Spleen (tissue), 11 donors: ENCODE data around the gene CCDC6. TPM values are rescaled to one million over a fixed set of nuclear protein-coding genes. Genes with fewer than 3 reads are reported as not detected.
A peak's percentile ranks its signal among the peaks of the same experiment; 100 is the strongest.

Experiments
- DNase-seq: peaks from one replicate; pipeline ENCODE4 v3.0.0-alpha.2; 2020
- H3K27ac ChIP-seq, 8 donors: fragments of 200-600 bp; sonication (generic) in 7 of 8; 1 replicate in 4 of 8; 2 replicates in 4 of 8; pipeline versions ENCODE4 v1.5.0 to v1.8.0; 2016 to 2021; ENCODE audit warnings: inconsistent platforms in 4 of 8, mild to moderate bottlenecking in 4 of 8, moderate library complexity in 1 of 8
- H3K27me3 ChIP-seq, 7 donors: fragments of 200-600 bp; sonication (generic) in 6 of 7; replicated peaks in 1 of 7; 1 replicate in 4 of 7; 2 replicates in 3 of 7; pipeline versions ENCODE4 v1.5.0 to v1.8.0; 2016 to 2021; ENCODE audit warnings: inconsistent platforms in 3 of 7, mild to moderate bottlenecking in 1 of 7
- H3K36me3 ChIP-seq, 6 donors: fragments of 200-600 bp; sonication (generic) in 5 of 6; 1 replicate in 4 of 6; 2 replicates in 2 of 6; pipeline versions ENCODE4 v1.5.0 to v1.8.0; 2016 to 2021; ENCODE audit warnings: inconsistent platforms in 2 of 6
- H3K4me1 ChIP-seq, 6 donors: fragments of 200-600 bp; sonication (generic) in 5 of 6; 1 replicate in 3 of 6; 2 replicates in 3 of 6; pipeline versions ENCODE4 v1.5.0 to v1.8.0; 2016 to 2021; ENCODE audit warnings: inconsistent platforms in 3 of 6
- H3K4me3 ChIP-seq, 8 donors: fragments of 200-600 bp; sonication (generic) in 7 of 8; 1 replicate in 4 of 8; 2 replicates in 4 of 8; pipeline versions ENCODE4 v1.5.0 to v1.8.0; 2016 to 2021; ENCODE audit warnings: inconsistent platforms in 4 of 8, mild to moderate bottlenecking in 4 of 8, moderate library complexity in 2 of 8
- H3K9me3 ChIP-seq, 8 donors: fragments of 200-600 bp; sonication (generic) in 7 of 8; 1 replicate in 4 of 8; 2 replicates in 4 of 8; pipeline versions ENCODE4 v1.5.0 to v1.8.0; 2016 to 2021; ENCODE audit warnings: inconsistent platforms in 4 of 8
- CTCF ChIP-seq, 11 experiments: fragments of 200-600 bp in 7 of 11; fragments of 450-650 bp in 4 of 11; sonication (generic) in 4 of 11; IDR thresholded peaks in 8 of 11; conservative IDR thresholded peaks in 3 of 11; 1 replicate in 7 of 11; 2 replicates in 4 of 11; pipeline versions ENCODE4 v1.4.0 to v1.8.0; 2016 to 2021; ENCODE audit warnings: antibody characterized with exemption in 11 of 11, inconsistent platforms in 4 of 11, mild to moderate bottlenecking in 1 of 11
- POLR2A ChIP-seq, 3 donors: fragments of 450-650 bp; IDR thresholded peaks; one replicate each; pipeline ENCODE4 v1.5.1; 2017; ENCODE audit warnings: antibody characterized with exemption in 3 of 3, mild to moderate bottlenecking in 1 of 3
- POLR2AphosphoS5 ChIP-seq, 3 donors: sonication (generic); formaldehyde crosslinking; IDR thresholded peaks; one replicate each; pipeline ENCODE4 v1.5.1; 2017; ENCODE audit warnings: antibody characterized with exemption in 3 of 3
- WGBS, 5 donors: extraction: QIAGEN DNeasy Blood & Tissue Kit in 3 of 5; methylation state at CpG; one replicate each; pipeline versions ENCODE4 v1.1.5 to v1.1.7; 2013 to 2018; 5-methylcytosine and 5-hydroxymethylcytosine counted together
- intact Hi-C: fragments of 100-400 bp; cut with DNase I; formaldehyde crosslinking; loops from one replicate; pipeline ENCODE4 v1.15.0; 2023; ENCODE audit warnings: low total_unique reads
- polyA plus RNA-seq, 3 donors: library from polyadenylated mRNA; stranded (reverse); fragments of 200-250 nt; gene quantifications; one replicate each; pipeline ENCODE4 v1.2.1, GENCODE V29; 2013
- total RNA-seq, 7 donors: library from RNA; depleted of rRNA in 3 of 7; stranded (reverse); fragments of >200 nt in 3 of 7; fragmentation: NEBNext Ultra II Directional in 4 of 7; extraction: Animal tissue kit (Norgen Biotek cat#: 25700) in 4 of 7; gene quantifications; one replicate each; pipeline versions ENCODE4 v1.1.0 to v1.2.1, GENCODE V29; 2016 to 2021
- donor health status: healthy with polysubstance abuse.
- donor health status: DM: no; HTN: no; CAD: no; lungs with moderate emphysema.
- donor health status: DM: no; HTN: no; CAD: no.
- donor health status: Bipolar disorder and iron deficiency.
- donor health status: healthy.
- donor health status: DM: no; HTN: no; CAD: no.
- donor health status: DM: yes; HTN: yes; CAD: no.

Gene CCDC6
- total and polyA plus RNA-seq, 10 donors: 8.7 to 55.1 (median 37.6) TPM

GRCh38 chr10:59814878-59815277, 91.5 kb downstream of the CCDC6 start:
- Histone ChIP-seq H3K27ac (no peak overlapping the region), H3K9me3 (no peaks in the 10 kb centered on the region), H3K27me3 (no peaks in the 10 kb centered on the region), H3K36me3 (peaks cover 0 to 61% (median 33%) of the 10 kb centered on the region in 6 donors), H3K4me1 (peaks cover 0 to 10% (median 0%) of the 10 kb centered on the region in 6 donors), H3K4me3 (no peak overlapping the region)
- no peak for TF ChIP-seq POLR2AphosphoS5 (IDR thresholded peaks at IDR 0.05)
- intact Hi-C loops: no loop called here
- 60 to 79% (median 64%) methylated on average over 3 of the region's 3 CpGs for WGBS, 5 donors
- no peak for DNase-seq

- 92 to 98% (median 95%) methylated on average over 7 of the region's 7 CpGs for WGBS, 5 donors
Observed at GRCh38 chr10:59812519-59813122, 93.7 kb downstream of the CCDC6 start.

GRCh38 chr10:59809644-59809974, 96.7 kb downstream of the CCDC6 start:
- intact Hi-C loops: loop anchor here (5.0 kb wide), 1 partner anchor 182 kb away; no protein-coding TSS in a partner anchor
- WGBS, 5 donors: 92 to 100% (median 99%) methylated on average over 2 of the region's 2 CpGs
- Histone ChIP-seq H3K4me1 (peaks cover 5 to 30% (median 20%) of the 10 kb centered on the region in 6 donors), H3K27ac (peak overlapping the region in 2 of 8 donors; percentile 2 to 29), H3K27me3 (no peaks in the 10 kb centered on the region), H3K9me3 (no peaks in the 10 kb centered on the region), H3K4me3 (no peak overlapping the region), H3K36me3 (peaks cover 0 to 99% (median 75%) of the 10 kb centered on the region in 6 donors)
- DNase-seq: no peak
- TF ChIP-seq POLR2AphosphoS5 (IDR thresholded peaks at IDR 0.05) (no peak), CTCF (IDR thresholded peaks at IDR 0.05 in 8 of 11, conservative IDR thresholded peaks at IDR 0.05 in 3 of 11) (peak in 3 of 11 experiments; percentile 12 to 23 (median 15)), POLR2A (IDR thresholded peaks at IDR 0.05) (no peak)

More at GRCh38 chr10:59812519-59813122, 93.7 kb downstream of the CCDC6 start:
- Histone ChIP-seq H3K27me3 (no peaks in the 10 kb centered on the region), H3K4me3 (no peak overlapping the region), H3K9me3 (no peaks in the 10 kb centered on the region), H3K4me1 (peaks cover 5 to 24% (median 17%) of the 10 kb centered on the region in 6 donors), H3K36me3 (peaks cover 0 to 82% (median 46%) of the 10 kb centered on the region in 6 donors), H3K27ac (no peak overlapping the region)
- intact Hi-C loops: no loop called here
- DNase-seq: no peak
- no peak for TF ChIP-seq CTCF (IDR thresholded peaks at IDR 0.05 in 8 of 11, conservative IDR thresholded peaks at IDR 0.05 in 3 of 11)
- TF ChIP-seq POLR2AphosphoS5 (IDR thresholded peaks at IDR 0.05): no peak
- no peak for TF ChIP-seq POLR2A (IDR thresholded peaks at IDR 0.05)

DNA sequence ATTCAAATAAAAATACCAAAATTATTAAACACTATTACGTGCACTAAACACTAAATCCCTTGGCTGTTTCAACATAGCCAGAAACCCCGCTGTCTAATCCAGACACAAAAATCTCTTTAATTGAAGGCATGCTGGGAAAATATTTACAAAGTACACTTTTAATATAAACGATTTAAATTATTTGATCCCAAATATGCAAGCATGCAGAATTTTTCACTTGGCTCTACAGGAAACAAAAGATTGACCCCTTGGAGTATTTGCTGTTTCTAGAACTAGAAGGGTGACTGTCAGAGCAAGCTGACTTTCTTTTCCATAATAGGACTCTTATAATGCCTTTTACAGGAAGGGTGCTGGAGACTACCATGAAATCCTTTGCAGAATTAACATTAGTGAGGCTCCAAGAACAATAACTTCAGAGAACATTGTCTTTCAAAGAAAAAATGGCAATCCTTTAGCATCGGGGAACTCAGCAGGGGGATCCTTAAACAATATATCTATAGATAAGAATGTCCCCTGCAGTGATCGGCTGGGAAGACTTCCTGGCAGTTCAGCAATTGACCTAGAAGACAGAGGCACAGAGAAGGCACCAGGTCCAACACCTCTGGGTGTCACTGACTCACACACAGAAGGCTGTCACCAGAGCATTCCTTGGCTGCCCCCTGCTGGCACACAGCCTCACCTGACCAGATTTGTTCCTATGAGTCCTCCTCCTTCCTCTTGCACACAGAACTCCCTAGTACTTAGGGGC, 97.3 kb downstream of the CCDC6 start:
- peak; percentile 88 for DNase-seq
- H3K9me3 ChIP-seq: no peaks in the 10 kb centered on the region
- peaks cover 5 to 35% (median 24%) of the 10 kb centered on the region in 6 donors for H3K4me1 ChIP-seq
- H3K36me3 ChIP-seq: peaks cover 0 to 99% (median 80%) of the 10 kb centered on the region in 6 donors
- 63 to 74% (median 66%) methylated on average over 5 of the region's 5 CpGs for WGBS, 5 donors
- intact Hi-C loops: loop anchor here (5.0 kb wide), 1 partner anchor 182 kb away; no protein-coding TSS in a partner anchor
- TF ChIP-seq POLR2AphosphoS5 (IDR thresholded peaks at IDR 0.05) (no peak), CTCF (IDR thresholded peaks at IDR 0.05 in 8 of 11, conservative IDR thresholded peaks at IDR 0.05 in 3 of 11) (peak; percentile 33 to 72 (median 57))
- no peaks in the 10 kb centered on the region for H3K27me3 ChIP-seq
- H3K27ac ChIP-seq: peak overlapping the region in 6 of 8 donors; percentile 14 to 56 (median 28)
- H3K4me3 ChIP-seq: no peak overlapping the region
